Activated naive CD8-positive, alpha-beta T cell treated with anti-CD3 and anti-CD28 coated beads, Interleukin-2, amount 50 U/mL, for 24 hours (primary cell): Measurements from ENCODE around the gene CNNM1.

ENCODE experiments used
- ATAC-seq: fragments of 150-1000 bp; cut with Tn5 transposase; one replicate; pipeline ENCODE4 v1.10.0; 2021
- DNase-seq: peaks from one replicate; pipeline ENCODE4 v3.0.0; 2021
- H3K27ac Mint-ChIP-seq: one replicate; pipeline ENCODE4 v1.8.0; 2021; ENCODE audit warnings: mild to moderate bottlenecking, mixed read lengths
- H3K27me3 Mint-ChIP-seq: one replicate; pipeline ENCODE4 v1.8.0; 2021; ENCODE audit warnings: mixed read lengths
- H3K36me3 Mint-ChIP-seq: one replicate; pipeline ENCODE4 v1.8.0; 2021; ENCODE audit warnings: low read depth, mixed read lengths
- H3K4me1 Mint-ChIP-seq: one replicate; pipeline ENCODE4 v1.8.0; 2021; ENCODE audit warnings: mixed read lengths
- H3K4me3 Mint-ChIP-seq: one replicate; pipeline ENCODE4 v1.8.0; 2021; ENCODE audit warnings: mild to moderate bottlenecking, moderate library complexity, mixed read lengths
- H3K9me3 Mint-ChIP-seq: one replicate; pipeline ENCODE4 v1.8.0; 2021; ENCODE audit warnings: mixed read lengths

CNNM1 gene

GRCh38 chr10:99329304-99329553 lies at the start of gene CNNM1:
TSS of gene CNNM1 (plus strand) at chr10:99329356. CDS start at chr10:99329388, 32 bp downstream.
- DNase-seq = peak; percentile 29
- Mint-ChIP-seq H3K36me3 (peaks cover 2% of the 10 kb centered on the region), H3K27me3 (peaks cover 41% of the 10 kb centered on the region), H3K4me3 (peak within 1 kb of the TSS; percentile 59), H3K4me1 (peaks cover 5% of the 10 kb centered on the region), H3K27ac (no peak within 1 kb of the TSS), H3K9me3 (no peaks in the 10 kb centered on the region)
- peak; percentile 56 for ATAC-seq

GRCh38 chr10:99279626-99280111 lies 49.5 kb upstream of the CNNM1 start:
- no peak for DNase-seq
- Mint-ChIP-seq H3K4me3 (no peak overlapping the region), H3K36me3 (no peaks in the 10 kb centered on the region), H3K4me1 (no peaks in the 10 kb centered on the region), H3K27ac (no peak overlapping the region), H3K27me3 (peaks cover 38% of the 10 kb centered on the region), H3K9me3 (peaks cover 5% of the 10 kb centered on the region)
- no peak for ATAC-seq

GRCh38 chr10:99280472-99280871 lies 48.7 kb upstream of the CNNM1 start:
- peaks cover 5% of the 10 kb centered on the region for H3K9me3 Mint-ChIP-seq
- ATAC-seq = no peak

GRCh38 chr10:99285881-99286280 lies 43.3 kb upstream of the CNNM1 start:
- no peak overlapping the region for H3K4me3 Mint-ChIP-seq
- peaks cover 5% of the 10 kb centered on the region for H3K9me3 Mint-ChIP-seq
- no peak overlapping the region for H3K27ac Mint-ChIP-seq
- ATAC-seq (no peak), DNase-seq (no peak)
- no peaks in the 10 kb centered on the region for H3K4me1 Mint-ChIP-seq
- peaks cover 19% of the 10 kb centered on the region for H3K27me3 Mint-ChIP-seq
- H3K36me3 Mint-ChIP-seq = no peaks in the 10 kb centered on the region

More at GRCh38 chr10:99280472-99280871, 48.7 kb upstream of the CNNM1 start:
- Mint-ChIP-seq H3K27ac (no peak overlapping the region), H3K36me3 (no peaks in the 10 kb centered on the region), H3K27me3 (peaks cover 33% of the 10 kb centered on the region), H3K4me1 (no peaks in the 10 kb centered on the region), H3K4me3 (no peak overlapping the region)
- DNase-seq = no peak

GRCh38 chr10:99290306-99290705 lies 38.9 kb upstream of the CNNM1 start:
- DNase-seq (no peak), ATAC-seq (no peak)
- H3K4me3 Mint-ChIP-seq = no peak overlapping the region
- H3K4me1 Mint-ChIP-seq = no peaks in the 10 kb centered on the region
- H3K27me3 Mint-ChIP-seq = peaks cover 3% of the 10 kb centered on the region
- no peaks in the 10 kb centered on the region for H3K36me3 Mint-ChIP-seq
- no peaks in the 10 kb centered on the region for H3K9me3 Mint-ChIP-seq
- H3K27ac Mint-ChIP-seq = no peak overlapping the region

- H3K4me3 Mint-ChIP-seq = no peak overlapping the region
- ATAC-seq (no peak), DNase-seq (no peak)
- no peaks in the 10 kb centered on the region for H3K27me3 Mint-ChIP-seq
- H3K4me1 Mint-ChIP-seq = no peaks in the 10 kb centered on the region
- H3K27ac Mint-ChIP-seq = no peak overlapping the region
- no peaks in the 10 kb centered on the region for H3K36me3 Mint-ChIP-seq
- H3K9me3 Mint-ChIP-seq = no peaks in the 10 kb centered on the region
Observed at GRCh38 chr10:99292159-99292558, 37.0 kb upstream of the CNNM1 start.

GRCh38 chr10:99296605-99297004 lies 32.6 kb upstream of the CNNM1 start:
- Mint-ChIP-seq H3K27me3 (peaks cover 5% of the 10 kb centered on the region), H3K4me1 (no peaks in the 10 kb centered on the region), H3K36me3 (no peaks in the 10 kb centered on the region), H3K4me3 (no peak overlapping the region), H3K9me3 (no peaks in the 10 kb centered on the region), H3K27ac (no peak overlapping the region)
- DNase-seq = no peak
- ATAC-seq = no peak

- H3K9me3 Mint-ChIP-seq = no peaks in the 10 kb centered on the region
- peaks cover 5% of the 10 kb centered on the region for H3K27me3 Mint-ChIP-seq
- H3K4me1 Mint-ChIP-seq = no peaks in the 10 kb centered on the region
- no peak for ATAC-seq
- H3K36me3 Mint-ChIP-seq = no peaks in the 10 kb centered on the region
- no peak overlapping the region for H3K4me3 Mint-ChIP-seq
- DNase-seq = no peak
- H3K27ac Mint-ChIP-seq = no peak overlapping the region
Observed at GRCh38 chr10:99297033-99297432, 32.1 kb upstream of the CNNM1 start.

GRCh38 chr10:99303899-99304861 lies 25.0 kb upstream of the CNNM1 start:
- no peak overlapping the region for H3K4me3 Mint-ChIP-seq
- H3K27ac Mint-ChIP-seq = no peak overlapping the region
- DNase-seq (no peak), ATAC-seq (no peak)
- H3K9me3 Mint-ChIP-seq = peaks cover 8% of the 10 kb centered on the region
- H3K36me3 Mint-ChIP-seq = no peaks in the 10 kb centered on the region
- peaks cover 17% of the 10 kb centered on the region for H3K27me3 Mint-ChIP-seq
- H3K4me1 Mint-ChIP-seq = no peaks in the 10 kb centered on the region

GRCh38 chr10:99304862-99305229 lies 24.3 kb upstream of the CNNM1 start:
- Mint-ChIP-seq H3K9me3 (peaks cover 11% of the 10 kb centered on the region), H3K4me3 (no peak overlapping the region), H3K27ac (no peak overlapping the region), H3K36me3 (no peaks in the 10 kb centered on the region), H3K4me1 (no peaks in the 10 kb centered on the region), H3K27me3 (peaks cover 11% of the 10 kb centered on the region)
- ATAC-seq (no peak), DNase-seq (no peak)

GRCh38 chr10:99312501-99312900 lies 16.7 kb upstream of the CNNM1 start:
- peaks cover 8% of the 10 kb centered on the region for H3K27me3 Mint-ChIP-seq
- no peak for DNase-seq
- H3K4me3 Mint-ChIP-seq = no peak overlapping the region

GRCh38 chr10:99315853-99316252 lies 13.3 kb upstream of the CNNM1 start:
- H3K4me3 Mint-ChIP-seq = no peak overlapping the region
- no peaks in the 10 kb centered on the region for H3K36me3 Mint-ChIP-seq
- no peak for ATAC-seq
- peaks cover 10% of the 10 kb centered on the region for H3K27me3 Mint-ChIP-seq
- no peaks in the 10 kb centered on the region for H3K4me1 Mint-ChIP-seq
- no peaks in the 10 kb centered on the region for H3K9me3 Mint-ChIP-seq
- DNase-seq = no peak
- no peak overlapping the region for H3K27ac Mint-ChIP-seq

More at GRCh38 chr10:99312501-99312900, 16.7 kb upstream of the CNNM1 start:
- Mint-ChIP-seq H3K27ac (no peak overlapping the region), H3K4me1 (no peaks in the 10 kb centered on the region), H3K36me3 (no peaks in the 10 kb centered on the region), H3K9me3 (peaks cover 14% of the 10 kb centered on the region)
- no peak for ATAC-seq

- H3K4me3 Mint-ChIP-seq = no peak overlapping the region
- peaks cover 11% of the 10 kb centered on the region for H3K27me3 Mint-ChIP-seq
- H3K36me3 Mint-ChIP-seq = no peaks in the 10 kb centered on the region
- no peaks in the 10 kb centered on the region for H3K4me1 Mint-ChIP-seq
- no peaks in the 10 kb centered on the region for H3K9me3 Mint-ChIP-seq
- ATAC-seq (no peak), DNase-seq (no peak)
- no peak overlapping the region for H3K27ac Mint-ChIP-seq
Observed at GRCh38 chr10:99316374-99316773, 12.8 kb upstream of the CNNM1 start.

GRCh38 chr10:99318048-99318447 lies 11.1 kb upstream of the CNNM1 start:
- DNase-seq (no peak), ATAC-seq (no peak)
- Mint-ChIP-seq H3K27me3 (peaks cover 21% of the 10 kb centered on the region), H3K9me3 (no peaks in the 10 kb centered on the region), H3K4me1 (no peaks in the 10 kb centered on the region), H3K36me3 (no peaks in the 10 kb centered on the region), H3K4me3 (no peak overlapping the region), H3K27ac (no peak overlapping the region)

GRCh38 chr10:99318475-99318874 lies 10.7 kb upstream of the CNNM1 start:
- Mint-ChIP-seq H3K27ac (no peak overlapping the region), H3K27me3 (peaks cover 25% of the 10 kb centered on the region), H3K4me1 (no peaks in the 10 kb centered on the region), H3K4me3 (no peak overlapping the region), H3K36me3 (no peaks in the 10 kb centered on the region), H3K9me3 (no peaks in the 10 kb centered on the region)
- DNase-seq (no peak), ATAC-seq (no peak)
